HPDE6-E6E7 (cell line): ENCODE data around the gene BAIAP2.

ENCODE experiments used
- DNase-seq: peaks from one replicate; pipeline ENCODE4 v3.0.0; 2011; ENCODE audit warnings: missing footprints; ENCODE audit errors: extremely low spot score

Gene BAIAP2

DNA sequence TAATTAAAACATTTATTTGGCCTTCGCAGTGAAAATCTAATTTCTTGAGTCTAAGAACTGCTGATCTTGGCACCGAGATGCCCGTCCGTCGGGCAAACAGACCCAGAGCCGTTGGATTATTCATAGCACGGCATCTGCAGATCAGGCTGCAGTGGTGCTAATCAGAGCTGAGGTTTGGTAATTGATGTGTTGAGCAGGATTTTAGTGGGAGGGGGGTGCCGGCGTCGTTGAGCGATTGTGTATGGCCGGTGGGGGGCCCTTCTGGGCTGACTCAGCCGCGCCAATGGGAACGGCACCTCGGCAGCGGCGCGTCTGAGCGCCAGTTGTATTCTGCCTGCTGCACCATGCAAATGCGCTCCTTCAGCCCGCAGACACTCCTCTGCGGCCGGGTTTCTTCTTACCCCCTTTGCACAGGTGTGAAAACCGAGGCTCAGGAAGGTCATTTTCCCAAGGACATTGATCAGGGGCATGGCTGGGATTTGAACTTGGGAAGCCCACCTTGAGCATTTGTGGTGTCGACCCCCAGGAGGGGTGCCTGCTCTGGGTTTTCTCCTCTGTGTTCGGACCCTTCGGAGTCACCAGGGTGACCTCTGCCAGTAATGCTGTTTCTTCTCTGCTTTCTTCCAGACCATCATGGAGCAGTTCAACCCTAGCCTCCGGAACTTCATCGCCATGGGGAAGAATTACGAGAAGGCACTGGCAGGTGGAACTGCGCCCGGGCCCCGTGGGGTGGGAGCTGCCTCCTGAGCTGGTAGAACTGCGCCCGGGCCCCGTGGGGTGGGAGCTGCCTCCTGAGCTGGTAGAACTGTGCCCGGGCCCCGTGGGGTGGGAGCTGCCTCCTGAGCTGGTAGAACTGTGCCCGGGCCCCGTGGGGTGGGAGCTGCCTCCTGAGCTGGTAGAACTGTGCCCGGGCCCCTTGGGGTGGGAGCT is 18.4 kb downstream of the BAIAP2 start:
- DNase-seq: no peak

GRCh38 chr17:81054308-81054707 is 19.4 kb downstream of the BAIAP2 start:
- no peak for DNase-seq

GRCh38 chr17:81054881-81055370 is 20.0 kb downstream of the BAIAP2 start:
- DNase-seq: no peak

GRCh38 chr17:81056312-81056711 is 21.4 kb downstream of the BAIAP2 start:
- no peak for DNase-seq

- DNase-seq: peak; percentile 94
Measured at GRCh38 chr17:81057079-81057730, 22.3 kb downstream of the BAIAP2 start.

DNA sequence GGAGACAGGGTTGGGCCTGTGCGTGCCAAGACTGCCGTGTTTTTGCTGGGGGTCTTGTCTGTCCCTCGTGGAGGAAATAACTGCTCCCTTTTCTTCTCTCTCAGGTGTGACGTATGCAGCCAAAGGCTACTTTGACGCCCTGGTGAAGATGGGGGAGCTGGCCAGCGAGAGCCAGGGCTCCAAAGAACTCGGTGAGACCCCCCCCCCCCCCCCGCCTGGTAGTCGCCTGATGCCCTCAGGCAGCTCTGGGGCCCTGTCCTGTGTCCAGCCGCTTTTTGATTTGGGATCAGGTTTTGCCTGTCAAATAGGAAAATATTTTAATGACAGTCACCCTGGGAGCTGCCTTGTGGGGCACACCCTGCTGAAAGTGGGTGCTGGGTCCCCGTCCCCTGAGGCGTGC is 22.8 kb downstream of the BAIAP2 start:
- DNase-seq: no peak

DNA sequence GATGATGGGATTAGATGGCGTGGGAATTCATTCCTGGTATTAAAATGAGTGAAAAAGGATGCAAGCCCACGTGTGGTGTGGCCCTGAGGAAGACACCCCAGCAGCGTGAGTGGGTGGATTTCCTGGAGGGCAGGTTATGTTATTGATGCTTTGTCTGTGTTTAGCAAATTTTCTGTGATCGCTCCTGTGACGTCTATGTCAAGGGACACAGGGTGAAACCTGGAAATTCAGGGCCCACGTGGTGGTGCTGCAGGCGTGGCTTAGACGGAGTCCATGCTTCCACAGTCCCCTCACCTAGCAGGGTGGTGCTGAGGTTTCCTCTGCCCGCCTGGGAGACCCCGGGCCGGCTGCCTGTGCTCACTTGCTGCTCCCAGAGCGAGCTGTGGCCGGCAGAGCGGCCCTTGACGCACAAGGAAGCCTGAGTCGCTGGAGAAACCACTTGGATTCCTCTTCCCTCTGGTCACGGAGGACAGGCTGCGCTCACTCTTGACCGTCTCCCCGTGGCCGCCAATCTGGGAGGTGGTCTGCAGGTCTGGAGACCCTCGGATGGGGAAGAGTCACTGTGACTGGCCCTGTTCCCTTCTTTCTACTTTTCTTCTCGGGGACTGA is 23.4 kb downstream of the BAIAP2 start:
- no peak for DNase-seq

DNA sequence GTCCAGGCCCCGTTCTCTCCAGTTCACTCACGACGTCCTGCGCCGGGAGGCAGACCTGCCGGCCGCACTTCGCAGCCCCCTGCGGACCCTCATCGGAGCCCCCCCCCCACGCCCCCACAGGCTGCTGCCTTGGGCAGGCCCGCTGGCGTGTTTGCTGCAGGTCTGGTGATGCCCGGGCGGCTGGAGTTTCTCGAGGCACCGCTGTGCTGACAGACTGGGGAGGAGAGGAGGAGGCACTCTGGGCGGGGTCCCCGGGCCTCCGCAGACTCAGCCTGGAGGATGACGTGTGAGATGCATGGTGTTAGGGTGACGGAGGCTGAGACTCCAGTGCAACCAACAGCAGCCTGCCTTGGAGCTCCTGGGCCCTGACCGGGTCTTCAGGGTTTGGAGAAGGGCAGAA is 24.1 kb downstream of the BAIAP2 start:
- no peak for DNase-seq

DNA sequence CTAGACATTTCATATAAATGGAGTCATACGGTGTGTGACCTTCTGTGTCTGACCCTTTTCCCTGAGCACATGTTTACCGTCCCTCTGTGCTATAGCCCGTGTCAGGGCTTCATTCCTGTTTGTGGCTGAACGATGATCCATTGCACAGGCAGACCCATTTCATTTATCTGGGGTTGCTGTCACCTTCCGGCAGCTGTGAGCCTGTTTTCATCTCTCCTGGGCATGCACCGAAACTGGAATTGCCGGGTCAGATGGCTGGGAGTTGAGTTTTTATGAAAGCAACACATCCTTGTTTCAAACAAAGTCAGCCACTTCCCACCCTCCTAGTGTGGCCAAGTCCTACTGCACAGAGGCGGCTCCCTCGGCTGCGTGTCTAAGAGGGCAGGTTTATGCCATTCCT is 25.5 kb downstream of the BAIAP2 start:
- DNase-seq: no peak

GRCh38 chr17:81061027-81061735 is 26.2 kb downstream of the BAIAP2 start:
- no peak for DNase-seq

DNA sequence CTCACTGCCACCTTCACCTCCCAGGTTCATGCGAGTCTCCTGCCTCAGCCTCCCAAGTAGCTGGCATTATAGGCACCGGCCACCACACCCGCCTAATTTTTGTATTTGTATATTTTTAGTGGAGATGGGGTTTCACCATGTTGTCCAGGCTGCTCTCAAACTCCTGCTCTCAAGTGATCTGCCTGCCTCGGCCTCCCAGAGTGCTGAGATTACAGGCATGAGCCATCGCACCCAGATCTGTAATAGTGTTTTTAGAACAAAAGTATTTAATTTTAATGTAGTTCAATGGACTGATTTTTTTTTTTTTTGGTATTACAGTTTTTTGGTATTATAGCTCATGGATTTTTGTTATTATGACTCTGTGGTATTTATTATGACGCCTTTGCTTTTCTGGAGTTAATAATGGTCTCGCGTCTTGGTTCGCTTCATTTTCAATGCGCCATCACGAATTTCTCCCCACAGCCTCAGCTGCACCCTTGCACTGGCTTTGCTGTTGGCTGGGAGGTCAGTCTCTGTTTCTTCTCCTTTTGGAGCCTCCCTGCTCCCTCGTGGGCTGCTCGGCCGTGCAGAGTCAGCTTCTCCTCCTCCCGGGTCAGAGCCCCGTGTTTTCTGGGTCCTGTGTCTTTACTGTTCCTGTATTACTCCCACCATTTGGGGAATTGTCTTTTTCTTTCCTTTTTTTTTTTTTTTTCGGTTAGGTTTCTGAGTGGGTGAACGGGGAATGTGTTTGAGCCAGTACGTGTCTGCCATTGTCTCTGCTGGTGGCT is 27.2 kb downstream of the BAIAP2 start:
- no peak for DNase-seq

DNA sequence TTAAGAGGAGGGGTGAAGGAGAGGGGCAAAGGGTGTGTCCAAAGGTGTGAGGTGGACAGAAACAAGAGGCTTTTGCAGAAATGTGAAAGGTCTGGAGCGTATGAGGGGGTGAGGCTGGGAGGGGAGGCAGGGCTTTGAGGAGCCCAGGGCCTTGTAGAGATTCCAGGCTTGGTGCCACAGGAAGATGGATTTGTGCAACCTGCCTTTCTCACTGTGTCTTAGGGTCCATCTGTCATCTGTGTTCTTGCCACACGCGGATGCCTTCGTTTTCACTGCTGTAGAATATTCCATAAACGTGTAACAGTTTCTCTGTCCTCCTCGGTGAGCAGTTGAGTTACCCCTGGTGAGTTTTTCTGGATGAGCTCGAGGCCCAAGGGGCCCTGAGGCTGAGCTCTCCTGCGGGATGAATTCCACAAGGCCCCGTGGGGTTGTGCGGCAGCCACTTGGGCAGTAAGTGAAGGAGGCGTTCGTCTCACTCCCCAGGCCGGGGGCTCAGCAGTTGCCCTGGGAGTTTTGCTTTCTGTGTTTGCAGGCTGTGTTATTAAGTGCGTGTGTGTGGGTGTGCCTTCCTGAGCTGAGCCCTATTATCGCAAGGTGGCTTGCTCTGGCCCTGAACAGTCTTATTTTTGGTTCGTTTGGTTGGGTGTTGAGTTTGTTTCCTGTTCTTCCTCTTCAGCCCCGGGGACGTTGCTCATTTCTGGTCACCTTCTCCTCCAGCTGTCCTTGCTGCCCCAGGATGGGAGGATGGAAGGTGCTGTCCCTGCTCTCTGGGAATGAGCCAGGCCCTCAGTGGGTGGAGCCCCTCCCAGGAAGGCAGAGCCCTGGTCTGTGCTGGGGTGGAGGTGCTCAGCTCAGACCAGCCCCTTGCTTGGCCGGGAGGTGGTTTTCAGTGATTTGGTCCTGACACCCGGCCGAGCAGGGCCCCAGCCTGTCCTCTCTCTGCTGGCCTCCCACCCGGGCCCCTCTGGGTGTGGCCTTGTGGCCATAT is 28.4 kb downstream of the BAIAP2 start:
- DNase-seq: no peak

GRCh38 chr17:81064678-81065475 is 29.9 kb downstream of the BAIAP2 start:
- DNase-seq: no peak

- DNase-seq: no peak
Measured at GRCh38 chr17:81065500-81065899, 30.5 kb downstream of the BAIAP2 start.

- no peak for DNase-seq
Measured at GRCh38 chr17:81066072-81066471, 31.1 kb downstream of the BAIAP2 start.

GRCh38 chr17:81066771-81067315 is 31.9 kb downstream of the BAIAP2 start:
- no peak for DNase-seq

DNA sequence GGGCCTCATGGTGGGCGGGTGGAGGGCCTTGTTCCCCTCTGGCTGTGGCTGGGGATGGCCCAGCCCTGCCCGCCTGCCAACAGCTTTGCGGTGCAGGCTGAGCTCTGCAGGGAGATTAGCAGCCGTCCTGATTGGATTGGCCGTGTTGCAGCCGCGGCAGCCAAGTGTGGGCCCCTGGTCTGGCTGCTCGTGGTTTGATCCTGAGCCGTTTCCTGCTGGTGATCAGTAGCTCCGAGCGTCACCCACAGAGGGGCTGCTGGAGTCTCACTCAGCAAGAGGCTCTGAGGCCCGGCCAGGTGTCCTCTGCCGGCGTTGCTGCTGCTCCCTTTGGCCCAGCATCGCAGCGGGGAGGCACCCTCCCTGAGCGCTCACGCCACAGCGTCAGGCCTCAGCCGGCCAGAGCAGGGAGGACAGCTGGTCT is 32.5 kb downstream of the BAIAP2 start:
- DNase-seq: no peak

- DNase-seq: no peak
Measured at GRCh38 chr17:81068411-81069134, 33.6 kb downstream of the BAIAP2 start.
